A549 (cell line): ENCODE measurements around the gene ELL.

ENCODE experiments used
- JUNB ChIP-seq: fragments of >200 bp; sonication (Bioruptor Twin); formaldehyde crosslinking; IDR thresholded peaks from 2 replicates; pipeline ENCODE4 v1.6.1; 2016
- RNF2 ChIP-seq: fragments of 200-600 bp; sonication (generic); IDR thresholded peaks from 2 replicates; pipeline ENCODE4 v1.6.1; 2016; ENCODE audit warnings: low read depth, mild to moderate bottlenecking, antibody characterized with exemption, moderate library complexity, borderline replicate concordance

GRCh38 chr19:18443406-18443805 lies 78.5 kb downstream of the ELL start:
- no peak for TF ChIP-seq RNF2
- no peak for TF ChIP-seq JUNB
